WTC11 (cell line): ENCODE results near the gene AHNAK. TPM values are rescaled to one million over a fixed set of nuclear protein-coding genes. Genes with fewer than 3 reads are reported as not detected.

Experiments
- ATAC-seq: fragments of 200-7000 bp; cut with Tn5 transposase; 2 replicates; pipeline ENCODE4 v1.10.0; 2021; ENCODE audit warnings: mild to moderate bottlenecking, moderate library complexity
- CTCF ChIA-PET: fragments of 300-600 bp; sonication (Branson Sonifier 250); formaldehyde crosslinking; loops from one replicate; lab custom pipeline; 2021; ENCODE audit warnings: antibody characterized with exemption; lab: Charles Lee
- POLR2A ChIA-PET: fragments of 350-600 bp; sonication (Branson Sonifier 250); formaldehyde crosslinking; loops from one replicate; lab custom pipeline; 2021; ENCODE audit warnings: antibody characterized with exemption; lab: Charles Lee
- DNase-seq: peaks from one replicate; pipeline ENCODE4 v3.0.0; 2021; ENCODE audit warnings: low spot score
- H3K27ac Mint-ChIP-seq: 2 replicates; pipeline ENCODE4 v1.8.0; 2021; ENCODE audit warnings: mixed read lengths
- H3K27me3 Mint-ChIP-seq: 2 replicates; pipeline ENCODE4 v1.8.0; 2021; ENCODE audit warnings: low read depth, mild to moderate bottlenecking, moderate library complexity, mixed read lengths
- H3K36me3 Mint-ChIP-seq: 2 replicates; pipeline ENCODE4 v1.8.0; 2021; ENCODE audit warnings: mixed read lengths
- H3K4me1 Mint-ChIP-seq: 2 replicates; pipeline ENCODE4 v1.8.0; 2022; ENCODE audit warnings: mixed read lengths
- H3K4me3 Mint-ChIP-seq: 2 replicates; pipeline ENCODE4 v1.8.0; 2021; ENCODE audit warnings: mild to moderate bottlenecking, moderate library complexity, mixed read lengths
- H3K9me3 Mint-ChIP-seq: 2 replicates; pipeline ENCODE4 v1.8.0; 2021; ENCODE audit warnings: mixed read lengths
- CREM ChIP-seq: sonication (generic); formaldehyde crosslinking; IDR thresholded peaks from 2 replicates; pipeline ENCODE4 v1.8.1; 2022; ENCODE audit warnings: mild to moderate bottlenecking, missing genetic modification reagents, moderate library complexity
- EMX1 ChIP-seq: fragments of 250-450 bp; sonication (Bioruptor Pico); IDR thresholded peaks from 2 replicates; pipeline ENCODE4 v1.8.0; 2021; ENCODE audit warnings: mild to moderate bottlenecking
- FOXJ3 ChIP-seq: sonication (generic); formaldehyde crosslinking; IDR thresholded peaks from 2 replicates; pipeline ENCODE4 v1.9.0; 2021; ENCODE audit warnings: missing genetic modification reagents, mild to moderate bottlenecking, borderline replicate concordance
- FOXK1 ChIP-seq: sonication (generic); formaldehyde crosslinking; IDR thresholded peaks from 2 replicates; pipeline ENCODE4 v1.8.0; 2022; ENCODE audit warnings: mild to moderate bottlenecking, moderate library complexity, missing genetic modification reagents
- FOXP1 ChIP-seq: sonication (generic); formaldehyde crosslinking; IDR thresholded peaks from 2 replicates; pipeline ENCODE4 v1.8.0; 2022; ENCODE audit warnings: missing genetic modification reagents, mild to moderate bottlenecking, moderate library complexity, borderline replicate concordance
- HMGA2 ChIP-seq: fragments of 250-450 bp; sonication (Bioruptor Pico); IDR thresholded peaks from 2 replicates; pipeline ENCODE4 v1.4.0; 2021; ENCODE audit warnings: mild to moderate bottlenecking, moderate library complexity
- IRF2 ChIP-seq: sonication (generic); formaldehyde crosslinking; IDR thresholded peaks from 2 replicates; pipeline ENCODE4 v1.8.0; 2022; ENCODE audit warnings: low read depth, missing genetic modification reagents, borderline replicate concordance
- JAZF1 ChIP-seq: fragments of 250-450 bp; sonication (Bioruptor Pico); IDR thresholded peaks from 2 replicates; pipeline ENCODE4 v1.9.0; 2021; ENCODE audit warnings: moderate library complexity, mild to moderate bottlenecking, inconsistent platforms
- JUN ChIP-seq: sonication (generic); formaldehyde crosslinking; IDR thresholded peaks from 2 replicates; pipeline ENCODE4 v1.8.0; 2023; ENCODE audit warnings: mild to moderate bottlenecking, missing genetic modification reagents
- NR1H2 ChIP-seq: sonication (generic); formaldehyde crosslinking; IDR thresholded peaks from 2 replicates; pipeline ENCODE4 v1.9.0; 2021; ENCODE audit warnings: mild to moderate bottlenecking, moderate library complexity, missing genetic modification reagents
- RELA ChIP-seq: sonication (generic); formaldehyde crosslinking; IDR thresholded peaks from 2 replicates; pipeline ENCODE4 v1.8.1; 2022; ENCODE audit warnings: missing genetic modification reagents, mild to moderate bottlenecking, borderline replicate concordance
- TCF7 ChIP-seq: sonication (generic); formaldehyde crosslinking; IDR thresholded peaks from 2 replicates; pipeline ENCODE4 v1.8.0; 2022; ENCODE audit warnings: mild to moderate bottlenecking, low read depth, missing genetic modification reagents, moderate library complexity
- TEAD1 ChIP-seq: sonication (generic); formaldehyde crosslinking; IDR thresholded peaks from 2 replicates; pipeline ENCODE4 v1.8.0; 2022; ENCODE audit warnings: mild to moderate bottlenecking, missing genetic modification reagents
- TEAD4 ChIP-seq: sonication (generic); formaldehyde crosslinking; IDR thresholded peaks from 2 replicates; pipeline ENCODE4 v1.8.0; 2022; ENCODE audit warnings: mild to moderate bottlenecking, missing genetic modification reagents
- ZBTB21 ChIP-seq: sonication (generic); formaldehyde crosslinking; IDR thresholded peaks from 2 replicates; pipeline ENCODE4 v1.8.1; 2023; ENCODE audit warnings: mild to moderate bottlenecking, missing genetic modification reagents, borderline replicate concordance
- ZNF416 ChIP-seq: fragments of 250-450 bp; sonication (Bioruptor Pico); IDR thresholded peaks from 2 replicates; pipeline ENCODE4 v1.9.0; 2021; ENCODE audit warnings: mild to moderate bottlenecking, inconsistent platforms
- ZNF423 ChIP-seq: fragments of 250-450 bp; sonication (Bioruptor Pico); IDR thresholded peaks from 2 replicates; pipeline ENCODE4 v2.1.2; 2022; ENCODE audit warnings: mild to moderate bottlenecking, moderate library complexity
- total RNA-seq: library from RNA; stranded (reverse); gene quantifications from 3 replicates; pipeline ENCODE4 v1.2.3, GENCODE V29; 2021
- TF ChIP-seq, protein P1 (sequence below): sonication (generic); formaldehyde crosslinking; IDR thresholded peaks from 2 replicates; pipeline ENCODE4 v1.8.0; 2022; ENCODE audit warnings: mild to moderate bottlenecking, missing genetic modification reagents
- TF ChIP-seq, protein P2 (sequence below): sonication (generic); formaldehyde crosslinking; IDR thresholded peaks from 2 replicates; pipeline ENCODE4 v1.8.1; 2022; ENCODE audit warnings: low read depth, mild to moderate bottlenecking, moderate library complexity, missing genetic modification reagents, borderline replicate concordance
- TF ChIP-seq, protein P3 (sequence below): sonication (generic); formaldehyde crosslinking; IDR thresholded peaks from 2 replicates; pipeline ENCODE4 v1.8.1; 2023; ENCODE audit warnings: mild to moderate bottlenecking, missing genetic modification reagents
- TF ChIP-seq, protein P4 (sequence below): fragments of 250-450 bp; sonication (Bioruptor Pico); IDR thresholded peaks from 2 replicates; pipeline ENCODE4 v1.9.0; 2021; ENCODE audit warnings: mild to moderate bottlenecking, borderline replicate concordance
- TF ChIP-seq, protein P5 (sequence below): sonication (generic); formaldehyde crosslinking; conservative IDR thresholded peaks from 2 replicates; pipeline ENCODE4 v1.8.1; 2022; ENCODE audit warnings: mild to moderate bottlenecking, missing genetic modification reagents

AHNAK gene
- total RNA-seq, 1 experiment from 2014 or later: 21.0 TPM

DNA sequence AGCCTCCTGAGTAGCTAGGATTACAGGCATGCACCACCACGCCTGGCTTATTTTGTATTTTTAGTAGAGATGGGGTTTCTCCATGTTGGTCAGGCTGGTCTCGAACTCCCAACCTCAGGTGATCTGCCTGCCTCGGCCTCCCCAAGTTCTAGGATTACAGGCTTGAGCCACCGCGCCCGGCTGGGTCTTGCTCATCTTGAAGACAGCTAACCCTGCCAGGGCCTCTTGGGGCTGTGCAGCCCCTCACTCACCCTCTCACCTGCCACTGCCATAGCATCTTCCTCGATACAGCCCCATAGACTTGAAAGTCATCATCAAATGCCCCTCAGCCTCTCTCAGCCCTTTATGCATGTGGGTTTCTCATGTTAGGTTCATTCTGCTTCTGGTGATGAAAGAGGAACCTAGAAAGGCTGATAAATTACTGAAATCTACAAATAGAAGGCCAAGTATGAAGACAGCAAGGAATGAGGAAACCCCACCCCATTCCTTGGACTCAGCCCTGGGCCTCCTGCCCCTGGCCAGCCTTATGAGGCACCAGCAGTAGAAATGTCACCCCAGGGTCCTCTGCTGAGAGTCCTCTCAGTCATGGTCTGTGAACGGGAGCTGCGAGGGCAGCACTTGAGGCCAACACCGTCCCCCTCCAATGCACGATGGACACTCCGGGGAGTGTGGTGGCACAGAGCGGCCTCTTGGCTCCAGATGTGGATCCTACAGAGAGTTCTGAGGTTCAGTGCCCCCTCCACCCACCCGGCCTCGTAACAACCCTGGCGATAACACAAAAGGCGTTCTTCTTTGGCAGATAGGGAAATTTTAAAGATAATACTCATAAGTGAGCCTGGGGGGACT lies 103.0 kb downstream of the AHNAK start:
- H3K4me1 Mint-ChIP-seq: peaks cover 14% of the 10 kb centered on the region
- no peaks in the 10 kb centered on the region for H3K27me3 Mint-ChIP-seq
- POLR2A ChIA-PET: no interaction called here
- ATAC-seq: no peak
- no peak overlapping the region for H3K27ac Mint-ChIP-seq
- H3K9me3 Mint-ChIP-seq: no peaks in the 10 kb centered on the region
- TF ChIP-seq FOXK1 (no peak), EMX1 (CRISPR knock-in tag) (no peak), ZNF416 (no peak), JAZF1 (CRISPR knock-in tag) (no peak), TCF7 (CRISPR knock-in tag) (no peak), NR1H2 (CRISPR knock-in tag) (no peak), ZBTB21 (CRISPR knock-in tag) (no peak), CREM (no peak), FOXP1 (no peak), FOXJ3 (CRISPR knock-in tag) (no peak), ZNF423 (CRISPR knock-in tag) (no peak), TEAD1 (CRISPR knock-in tag) (no peak), JUN (CRISPR knock-in tag) (no peak), TEAD4 (CRISPR knock-in tag) (no peak)
- TF ChIP-seq, protein P1, sequence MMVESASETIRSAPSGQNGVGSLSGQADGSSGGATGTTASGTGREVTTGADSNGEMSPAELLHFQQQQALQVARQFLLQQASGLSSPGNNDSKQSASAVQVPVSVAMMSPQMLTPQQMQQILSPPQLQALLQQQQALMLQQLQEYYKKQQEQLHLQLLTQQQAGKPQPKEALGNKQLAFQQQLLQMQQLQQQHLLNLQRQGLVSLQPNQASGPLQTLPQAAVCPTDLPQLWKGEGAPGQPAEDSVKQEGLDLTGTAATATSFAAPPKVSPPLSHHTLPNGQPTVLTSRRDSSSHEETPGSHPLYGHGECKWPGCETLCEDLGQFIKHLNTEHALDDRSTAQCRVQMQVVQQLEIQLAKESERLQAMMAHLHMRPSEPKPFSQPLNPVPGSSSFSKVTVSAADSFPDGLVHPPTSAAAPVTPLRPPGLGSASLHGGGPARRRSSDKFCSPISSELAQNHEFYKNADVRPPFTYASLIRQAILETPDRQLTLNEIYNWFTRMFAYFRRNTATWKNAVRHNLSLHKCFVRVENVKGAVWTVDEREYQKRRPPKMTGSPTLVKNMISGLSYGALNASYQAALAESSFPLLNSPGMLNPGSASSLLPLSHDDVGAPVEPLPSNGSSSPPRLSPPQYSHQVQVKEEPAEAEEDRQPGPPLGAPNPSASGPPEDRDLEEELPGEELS (CRISPR knock-in tag): no peak
- TF ChIP-seq, protein P2, sequence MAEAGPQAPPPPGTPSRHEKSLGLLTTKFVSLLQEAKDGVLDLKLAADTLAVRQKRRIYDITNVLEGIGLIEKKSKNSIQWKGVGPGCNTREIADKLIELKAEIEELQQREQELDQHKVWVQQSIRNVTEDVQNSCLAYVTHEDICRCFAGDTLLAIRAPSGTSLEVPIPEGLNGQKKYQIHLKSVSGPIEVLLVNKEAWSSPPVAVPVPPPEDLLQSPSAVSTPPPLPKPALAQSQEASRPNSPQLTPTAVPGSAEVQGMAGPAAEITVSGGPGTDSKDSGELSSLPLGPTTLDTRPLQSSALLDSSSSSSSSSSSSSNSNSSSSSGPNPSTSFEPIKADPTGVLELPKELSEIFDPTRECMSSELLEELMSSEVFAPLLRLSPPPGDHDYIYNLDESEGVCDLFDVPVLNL (CRISPR knock-in tag): no peak
- TF ChIP-seq, protein P3, sequence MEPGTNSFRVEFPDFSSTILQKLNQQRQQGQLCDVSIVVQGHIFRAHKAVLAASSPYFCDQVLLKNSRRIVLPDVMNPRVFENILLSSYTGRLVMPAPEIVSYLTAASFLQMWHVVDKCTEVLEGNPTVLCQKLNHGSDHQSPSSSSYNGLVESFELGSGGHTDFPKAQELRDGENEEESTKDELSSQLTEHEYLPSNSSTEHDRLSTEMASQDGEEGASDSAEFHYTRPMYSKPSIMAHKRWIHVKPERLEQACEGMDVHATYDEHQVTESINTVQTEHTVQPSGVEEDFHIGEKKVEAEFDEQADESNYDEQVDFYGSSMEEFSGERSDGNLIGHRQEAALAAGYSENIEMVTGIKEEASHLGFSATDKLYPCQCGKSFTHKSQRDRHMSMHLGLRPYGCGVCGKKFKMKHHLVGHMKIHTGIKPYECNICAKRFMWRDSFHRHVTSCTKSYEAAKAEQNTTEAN (CRISPR knock-in tag): no peak
- TF ChIP-seq, all 79 proteins: peak for 0
- CTCF ChIA-PET: interaction anchor here (0.8 to 2.1 kb wide), 6 partner anchors 14 to 148 kb away, joined by 3 to 35 read pairs (median 10); partner anchors contain the start of gene TUT1
- Mint-ChIP-seq H3K4me3 (0 out of 2 replicates have a peak overlapping the region, but pooled peaks have one; percentile 28), H3K36me3 (no peaks in the 10 kb centered on the region)
- DNase-seq: no peak

DNA sequence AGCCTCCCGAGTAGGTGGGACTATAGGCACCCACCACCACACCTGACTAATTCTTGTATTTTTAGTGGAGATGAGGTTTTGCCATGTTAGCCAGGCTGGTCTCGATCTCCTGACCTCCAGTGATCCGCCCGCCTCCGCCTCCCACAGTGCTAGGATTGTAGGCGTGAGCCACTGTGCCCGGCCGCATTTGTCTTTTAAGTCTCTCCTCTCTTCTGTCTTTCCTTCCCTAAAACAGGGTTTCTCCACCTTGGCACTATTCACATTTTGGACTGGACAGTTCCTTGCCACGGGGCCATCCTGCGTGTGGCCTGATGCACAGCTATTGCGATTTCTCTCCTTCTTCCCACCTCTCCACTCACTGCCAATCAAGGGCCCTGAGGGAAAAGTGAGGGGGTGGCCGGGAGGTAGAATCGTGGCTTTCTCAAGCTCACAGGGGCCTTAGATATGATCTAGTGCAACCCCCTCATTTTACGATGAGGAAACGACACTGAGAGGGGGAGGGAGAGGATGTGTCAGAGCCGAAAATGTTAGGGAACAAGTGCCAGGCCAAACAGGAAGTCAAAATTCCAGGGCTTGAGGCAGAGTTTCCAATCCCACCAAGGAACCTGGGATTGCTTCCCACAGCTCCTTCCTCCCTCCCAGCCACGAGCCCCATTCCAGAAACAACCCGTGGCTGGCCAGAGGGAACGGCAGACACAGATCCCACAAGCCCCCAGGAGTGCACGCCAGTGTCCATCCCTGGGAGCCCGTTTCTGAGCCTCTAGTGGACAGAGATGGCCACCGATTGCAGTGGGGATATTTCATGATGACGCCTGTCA lies 106.6 kb downstream of the AHNAK start:
- ChIA-PET CTCF (interaction anchor here (2.3 kb wide), 1 partner anchor 15 kb away, joined by 10 read pairs; no protein-coding TSS in a partner anchor), POLR2A (interaction anchor here (1.3 kb wide), 1 partner anchor 12 kb away, joined by 3 read pairs; no protein-coding TSS in a partner anchor)
- peaks cover 14% of the 10 kb centered on the region for H3K4me1 Mint-ChIP-seq
- H3K9me3 Mint-ChIP-seq: no peaks in the 10 kb centered on the region
- no peak for DNase-seq
- no peaks in the 10 kb centered on the region for H3K36me3 Mint-ChIP-seq
- ATAC-seq: no peak
- no peak overlapping the region for H3K4me3 Mint-ChIP-seq
- H3K27ac Mint-ChIP-seq: no peak overlapping the region
- H3K27me3 Mint-ChIP-seq: no peaks in the 10 kb centered on the region
- no peak for TF ChIP-seq TCF7 (CRISPR knock-in tag)
- TF ChIP-seq, protein P4, sequence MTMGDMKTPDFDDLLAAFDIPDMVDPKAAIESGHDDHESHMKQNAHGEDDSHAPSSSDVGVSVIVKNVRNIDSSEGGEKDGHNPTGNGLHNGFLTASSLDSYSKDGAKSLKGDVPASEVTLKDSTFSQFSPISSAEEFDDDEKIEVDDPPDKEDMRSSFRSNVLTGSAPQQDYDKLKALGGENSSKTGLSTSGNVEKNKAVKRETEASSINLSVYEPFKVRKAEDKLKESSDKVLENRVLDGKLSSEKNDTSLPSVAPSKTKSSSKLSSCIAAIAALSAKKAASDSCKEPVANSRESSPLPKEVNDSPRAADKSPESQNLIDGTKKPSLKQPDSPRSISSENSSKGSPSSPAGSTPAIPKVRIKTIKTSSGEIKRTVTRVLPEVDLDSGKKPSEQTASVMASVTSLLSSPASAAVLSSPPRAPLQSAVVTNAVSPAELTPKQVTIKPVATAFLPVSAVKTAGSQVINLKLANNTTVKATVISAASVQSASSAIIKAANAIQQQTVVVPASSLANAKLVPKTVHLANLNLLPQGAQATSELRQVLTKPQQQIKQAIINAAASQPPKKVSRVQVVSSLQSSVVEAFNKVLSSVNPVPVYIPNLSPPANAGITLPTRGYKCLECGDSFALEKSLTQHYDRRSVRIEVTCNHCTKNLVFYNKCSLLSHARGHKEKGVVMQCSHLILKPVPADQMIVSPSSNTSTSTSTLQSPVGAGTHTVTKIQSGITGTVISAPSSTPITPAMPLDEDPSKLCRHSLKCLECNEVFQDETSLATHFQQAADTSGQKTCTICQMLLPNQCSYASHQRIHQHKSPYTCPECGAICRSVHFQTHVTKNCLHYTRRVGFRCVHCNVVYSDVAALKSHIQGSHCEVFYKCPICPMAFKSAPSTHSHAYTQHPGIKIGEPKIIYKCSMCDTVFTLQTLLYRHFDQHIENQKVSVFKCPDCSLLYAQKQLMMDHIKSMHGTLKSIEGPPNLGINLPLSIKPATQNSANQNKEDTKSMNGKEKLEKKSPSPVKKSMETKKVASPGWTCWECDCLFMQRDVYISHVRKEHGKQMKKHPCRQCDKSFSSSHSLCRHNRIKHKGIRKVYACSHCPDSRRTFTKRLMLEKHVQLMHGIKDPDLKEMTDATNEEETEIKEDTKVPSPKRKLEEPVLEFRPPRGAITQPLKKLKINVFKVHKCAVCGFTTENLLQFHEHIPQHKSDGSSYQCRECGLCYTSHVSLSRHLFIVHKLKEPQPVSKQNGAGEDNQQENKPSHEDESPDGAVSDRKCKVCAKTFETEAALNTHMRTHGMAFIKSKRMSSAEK: no peak
- no peak for TF ChIP-seq IRF2 (CRISPR knock-in tag)
- TF ChIP-seq, protein P5, sequence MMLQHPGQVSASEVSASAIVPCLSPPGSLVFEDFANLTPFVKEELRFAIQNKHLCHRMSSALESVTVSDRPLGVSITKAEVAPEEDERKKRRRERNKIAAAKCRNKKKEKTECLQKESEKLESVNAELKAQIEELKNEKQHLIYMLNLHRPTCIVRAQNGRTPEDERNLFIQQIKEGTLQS (CRISPR knock-in tag): no peak
- TF ChIP-seq RELA (CRISPR knock-in tag): no peak
- TF ChIP-seq ZNF423 (CRISPR knock-in tag): no peak
- no peak for TF ChIP-seq HMGA2 (CRISPR knock-in tag)
